ENCODE results near the gene ZIC2.
"Not testable (repeated sequence)": the region's sequence is repeated elsewhere in the genome, so short reads cannot be mapped to it uniquely, and the experiment has no call there.

The ZIC2 gene

DNA sequence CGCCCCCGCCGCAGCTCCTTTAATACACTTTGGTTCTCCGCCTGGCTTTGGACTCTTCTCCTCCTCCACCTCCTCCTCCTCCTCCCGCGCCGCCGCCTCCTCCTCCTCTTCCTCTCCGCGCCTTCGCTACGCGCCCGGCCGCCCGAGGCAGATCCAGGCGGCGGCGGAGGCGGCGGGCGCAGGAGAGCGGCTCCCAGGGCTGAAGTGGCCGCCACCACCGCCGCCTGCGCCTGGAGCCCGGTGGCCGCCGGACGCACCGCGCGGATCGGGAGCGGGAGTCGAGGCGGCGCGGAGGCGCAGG lies at the start of gene ZIC2:
ZIC2 (plus strand) TSS at position 50 of the 301 bp plus-strand sequence. CDS start 281 bp downstream, outside the sequence.
- DNase-seq: no peak

GRCh38 chr13:99932912-99933311 lies 48.7 kb upstream of the ZIC2 start:
- DNase-seq: no peak

GRCh38 chr13:99935772-99936171 lies 45.8 kb upstream of the ZIC2 start:
- no peak for DNase-seq

GRCh38 chr13:99938635-99939034 lies 42.9 kb upstream of the ZIC2 start:
- DNase-seq: no peak

DNA sequence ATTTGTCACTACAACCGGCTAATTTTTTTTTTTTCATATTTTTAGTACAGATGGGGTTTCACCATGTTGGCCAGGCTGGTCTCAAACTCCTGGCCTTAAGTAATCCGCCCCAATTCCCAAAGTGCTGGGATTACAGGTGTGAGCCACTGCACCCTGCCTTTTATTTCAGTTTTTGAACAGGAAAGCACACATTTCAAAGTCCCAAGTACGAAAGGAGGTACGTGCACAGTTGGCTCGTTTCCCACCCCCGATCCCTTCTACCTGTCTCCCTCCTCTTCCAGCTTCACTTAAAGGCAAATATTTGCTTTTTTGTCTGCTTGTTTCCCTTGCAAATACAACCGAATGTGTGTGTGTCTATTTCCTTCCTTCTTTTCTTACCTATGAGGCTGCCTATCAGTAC lies 40.5 kb upstream of the ZIC2 start:
- DNase-seq: no peak

DNA sequence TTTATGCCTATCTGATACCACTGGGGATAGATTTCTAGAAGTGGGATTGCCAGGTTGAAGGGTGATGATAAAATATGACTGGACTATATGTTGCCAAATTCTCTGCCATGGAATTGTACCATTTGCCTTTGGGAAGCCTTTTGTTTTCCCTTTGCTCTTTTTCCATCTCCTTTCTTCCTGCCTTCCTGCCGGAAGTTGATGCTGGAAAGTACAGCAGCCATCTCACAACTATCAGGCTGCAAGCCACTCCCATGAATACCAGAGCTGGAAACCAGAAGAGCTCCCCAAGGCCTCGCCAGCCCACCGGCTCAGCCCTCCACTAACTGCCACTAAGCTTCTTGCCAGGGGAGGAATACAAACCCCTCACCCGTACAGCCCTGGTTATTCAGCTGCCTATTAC lies 39.7 kb upstream of the ZIC2 start:
- DNase-seq: no peak

- DNase-seq: no peak
Measured at GRCh38 chr13:99944102-99944501, 37.5 kb upstream of the ZIC2 start.

- no peak for DNase-seq
Measured at GRCh38 chr13:99944606-99945005, 37.0 kb upstream of the ZIC2 start.

GRCh38 chr13:99945515-99945914 lies 36.1 kb upstream of the ZIC2 start:
- DNase-seq: not testable (repeated sequence)

GRCh38 chr13:99947666-99948065 lies 33.9 kb upstream of the ZIC2 start:
- no peak for DNase-seq

- no peak for DNase-seq
Measured at GRCh38 chr13:99948411-99948810, 33.2 kb upstream of the ZIC2 start.

DNA sequence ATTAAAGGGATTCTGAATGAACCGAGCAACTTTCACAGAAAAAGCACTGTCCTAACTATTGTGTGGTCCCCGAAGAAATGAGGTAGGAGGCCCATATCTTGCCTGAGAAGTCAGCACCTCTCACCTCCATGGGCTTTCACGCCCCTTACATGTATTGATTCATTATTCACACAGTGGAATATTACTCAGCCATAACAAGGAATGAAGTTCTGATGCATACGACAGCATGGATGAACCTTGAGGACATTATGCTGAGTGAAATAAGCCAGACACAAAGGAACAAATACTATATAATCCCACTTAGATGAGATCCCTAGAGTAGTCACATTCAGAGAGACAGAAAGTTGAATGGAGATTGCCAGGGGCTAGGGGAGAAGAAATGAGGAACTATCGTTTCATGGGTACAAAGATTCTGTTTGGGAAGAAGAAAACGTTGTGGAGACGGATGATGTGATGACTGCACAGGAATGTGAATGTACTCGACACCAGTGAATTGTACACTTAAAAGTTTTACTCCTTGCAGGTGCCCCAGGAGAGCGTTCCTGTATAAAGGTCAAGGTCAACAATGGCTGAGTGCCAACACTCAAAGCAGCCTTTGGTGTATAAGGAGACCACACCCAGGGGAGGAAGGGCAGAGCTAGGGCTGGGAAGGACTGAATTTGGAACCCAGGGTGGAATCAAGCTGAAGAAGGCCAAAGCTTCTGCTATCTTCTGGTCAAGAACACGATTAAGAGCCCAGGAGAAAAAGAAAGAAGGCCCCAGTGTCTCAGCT lies 32.5 kb upstream of the ZIC2 start:
- DNase-seq: no peak

- no peak for DNase-seq
Measured at GRCh38 chr13:99949679-99950413, 31.7 kb upstream of the ZIC2 start.

DNA sequence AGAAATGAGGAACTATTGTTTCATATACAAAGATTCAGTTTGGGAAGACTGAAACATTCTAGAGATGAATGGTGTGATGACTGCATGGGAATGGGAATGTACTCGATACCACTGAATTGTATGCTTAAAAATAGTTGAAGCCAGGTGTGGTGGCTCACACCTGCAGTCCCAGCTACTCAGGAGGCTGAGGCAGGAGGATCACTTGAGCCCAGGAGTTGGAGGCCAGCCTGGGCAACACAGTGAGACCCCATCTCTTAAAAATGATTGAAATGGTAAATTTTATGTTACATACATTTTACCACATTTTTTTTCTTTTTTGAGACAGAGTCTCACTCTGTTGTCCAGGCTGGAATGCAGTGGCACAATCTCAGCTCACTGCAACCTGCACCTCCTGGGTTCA lies 29.9 kb upstream of the ZIC2 start:
- not testable (repeated sequence) for DNase-seq

GRCh38 chr13:99953138-99953755 lies 28.3 kb upstream of the ZIC2 start:
- no peak for DNase-seq

DNA sequence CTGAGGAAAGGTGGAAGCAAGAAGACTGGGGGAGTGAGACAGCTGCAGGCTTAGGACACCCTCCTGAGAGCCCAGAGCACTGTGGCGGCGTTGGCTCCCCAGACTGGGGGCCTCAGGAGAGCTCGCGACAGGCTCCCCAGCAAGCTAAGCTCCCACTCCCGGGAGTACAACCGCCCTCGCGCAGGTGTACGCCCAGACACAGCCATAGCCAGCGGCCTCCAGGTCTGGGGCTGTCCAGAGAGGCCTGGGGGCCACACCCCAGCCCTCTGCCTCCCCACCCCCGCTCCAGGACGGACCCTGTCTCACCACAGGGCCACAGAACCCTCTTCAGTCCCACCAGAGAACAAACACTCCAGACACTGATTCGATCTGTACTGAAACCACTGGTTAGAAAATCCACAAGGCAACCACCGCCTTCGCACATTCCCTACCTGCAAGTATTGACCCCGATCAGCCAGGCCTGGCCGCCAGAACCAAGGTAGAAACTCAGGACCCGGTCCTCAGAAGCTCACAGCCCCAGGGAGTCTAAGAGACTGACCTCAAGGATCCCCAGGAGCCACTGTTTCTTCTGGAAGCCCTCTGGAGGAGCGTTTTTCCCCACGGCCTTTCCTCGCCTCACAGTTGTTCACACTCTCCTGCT lies 26.4 kb upstream of the ZIC2 start:
- no peak for DNase-seq

- DNase-seq: no peak
Measured at GRCh38 chr13:99955747-99956472, 25.7 kb upstream of the ZIC2 start.

DNA sequence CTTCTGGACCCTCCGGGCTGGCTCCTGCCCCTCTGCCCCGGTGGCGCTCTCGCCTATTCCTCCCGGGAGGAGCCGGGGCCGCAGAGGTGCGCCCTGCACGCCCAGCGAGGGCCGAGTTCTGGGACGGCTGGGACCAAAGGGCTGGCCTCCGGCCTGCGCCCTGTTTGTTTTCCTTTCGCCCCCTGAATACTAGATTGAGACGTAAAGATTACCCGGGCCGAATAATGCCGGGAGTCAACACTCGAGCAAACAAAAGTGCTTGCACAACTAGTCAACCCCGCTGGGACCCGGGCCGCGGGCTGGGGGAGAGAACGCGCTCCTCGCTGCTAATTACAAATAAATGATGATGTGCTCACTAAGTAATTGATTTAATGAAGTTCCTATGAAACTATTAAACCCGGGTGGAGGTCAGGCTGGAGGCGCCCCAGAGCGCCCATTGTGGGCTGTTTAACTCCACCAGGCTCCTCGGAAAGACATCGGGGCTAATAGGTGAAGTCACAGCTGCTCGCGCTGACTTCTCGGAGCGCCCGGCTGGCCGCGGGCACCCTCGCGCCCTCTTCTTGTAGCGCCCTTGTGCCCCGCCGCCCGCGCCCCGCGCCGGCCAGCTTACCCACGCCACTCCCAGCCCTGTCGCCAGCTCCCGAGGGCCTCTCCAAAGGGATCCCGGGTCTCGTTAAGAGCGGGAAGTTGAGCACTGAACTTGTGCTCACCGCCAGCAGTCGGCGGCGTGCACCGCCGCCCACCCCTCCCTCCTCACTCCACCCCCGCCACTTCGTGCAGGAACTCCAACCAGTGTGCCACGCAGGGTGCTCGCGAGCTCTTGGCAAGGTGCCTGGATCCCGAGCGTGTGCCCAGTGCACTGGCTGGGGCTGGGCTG lies 24.9 kb upstream of the ZIC2 start:
- DNase-seq: no peak

- no peak for DNase-seq
Measured at GRCh38 chr13:99958406-99959126, 23.0 kb upstream of the ZIC2 start.

GRCh38 chr13:99959127-99959539 lies 22.5 kb upstream of the ZIC2 start:
- no peak for DNase-seq
